ENCODE data around the gene SBF2. TPM values are rescaled to one million over a fixed set of nuclear protein-coding genes. Genes with fewer than 3 reads are reported as not detected.

Gene SBF2
- total and polyA plus RNA-seq, 2 of the 13 experiments (the other 11 are each of a cell fraction or from before 2014, with no cell fraction given) = 24.0 to 45.8 TPM

DNA sequence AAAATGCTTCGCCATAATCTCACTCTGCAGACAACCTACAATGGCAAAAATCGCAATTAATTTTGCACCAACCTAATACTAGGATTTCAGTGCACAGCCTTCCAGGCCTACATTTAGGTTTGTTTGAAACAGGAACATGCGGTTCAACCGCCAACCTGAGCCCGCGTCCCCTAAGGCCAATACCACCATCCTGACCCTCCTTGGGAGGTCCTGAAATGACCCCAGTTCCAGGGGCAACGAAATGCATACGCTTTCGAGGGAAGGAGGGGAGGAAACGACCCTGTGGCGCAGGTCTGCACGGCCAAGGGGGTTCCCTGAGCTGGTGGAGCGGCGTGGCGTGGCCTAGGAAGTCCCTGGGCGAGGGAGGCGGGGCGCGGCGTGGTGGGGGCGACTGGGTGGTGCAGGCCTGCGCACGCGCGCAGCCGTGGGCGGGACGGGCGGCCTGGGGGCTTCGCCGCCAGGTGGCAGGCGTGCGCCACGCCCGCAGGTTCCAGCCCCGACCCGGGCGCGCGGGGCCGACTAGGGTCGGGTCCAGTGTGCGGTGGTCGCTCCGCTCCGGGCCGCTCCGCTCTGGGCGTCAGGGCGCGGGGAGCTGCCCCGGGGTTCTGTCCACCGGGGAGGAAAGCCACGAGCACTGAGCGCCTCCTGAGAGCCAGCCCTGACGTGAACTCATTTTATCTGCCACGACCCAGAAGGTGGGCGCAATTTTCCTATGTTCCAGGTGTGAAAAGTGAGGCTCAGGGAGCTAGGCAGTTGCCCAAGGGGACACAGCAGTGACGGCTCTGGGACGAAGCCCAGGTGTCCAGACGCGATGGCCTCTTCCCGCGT lies 536.0 kb downstream of the SBF2 start (continued):
- TF ChIP-seq POLR2AphosphoS5 (IDR thresholded peaks at IDR 0.05; ENCODE audit: low read depth, low read length) = peak; percentile 83
- no peak for TF ChIP-seq MLLT10 (CRISPR knock-in tag; IDR thresholded peaks at IDR 0.05)
- TF ChIP-seq TOPORS (CRISPR knock-in tag; IDR thresholded peaks at IDR 0.05) = peak; percentile 78
- TF ChIP-seq NR1H2 (CRISPR knock-in tag; IDR thresholded peaks at IDR 0.05; ENCODE audit: borderline replicate concordance, low read depth) = no peak
- TF ChIP-seq MTA3 (CRISPR knock-in tag; IDR thresholded peaks at IDR 0.05) = no peak
- TF ChIP-seq ZZZ3 (CRISPR knock-in tag; IDR thresholded peaks at IDR 0.05; ENCODE audit: borderline replicate concordance) = no peak
- peak; percentile 80 for TF ChIP-seq PHF8 (CRISPR knock-in tag; IDR thresholded peaks at IDR 0.05)
- 0 out of 2 replicates have a peak, but pooled peaks have one; percentile 23 for TF ChIP-seq SP5 (CRISPR knock-in tag; IDR thresholded peaks at IDR 0.05; ENCODE audit: borderline replicate concordance, low read depth)
- TF ChIP-seq FOSL2 (CRISPR knock-in tag; IDR thresholded peaks at IDR 0.05) = peak; percentile 12; the same call in 1 of the 2 replicates
- 0 out of 2 replicates have a peak, but pooled peaks have one; percentile 14 for TF ChIP-seq ZNF33A (CRISPR knock-in tag; IDR thresholded peaks at IDR 0.05; ENCODE audit: borderline replicate concordance)
- TF ChIP-seq ZKSCAN1 (IDR thresholded peaks at IDR 0.05; ENCODE audit: low read length) = no peak
- TF ChIP-seq, protein P1, sequence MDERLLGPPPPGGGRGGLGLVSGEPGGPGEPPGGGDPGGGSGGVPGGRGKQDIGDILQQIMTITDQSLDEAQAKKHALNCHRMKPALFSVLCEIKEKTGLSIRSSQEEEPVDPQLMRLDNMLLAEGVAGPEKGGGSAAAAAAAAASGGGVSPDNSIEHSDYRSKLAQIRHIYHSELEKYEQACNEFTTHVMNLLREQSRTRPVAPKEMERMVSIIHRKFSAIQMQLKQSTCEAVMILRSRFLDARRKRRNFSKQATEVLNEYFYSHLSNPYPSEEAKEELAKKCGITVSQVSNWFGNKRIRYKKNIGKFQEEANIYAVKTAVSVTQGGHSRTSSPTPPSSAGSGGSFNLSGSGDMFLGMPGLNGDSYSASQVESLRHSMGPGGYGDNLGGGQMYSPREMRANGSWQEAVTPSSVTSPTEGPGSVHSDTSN (CRISPR knock-in tag; IDR thresholded peaks at IDR 0.05) = no peak
- no peak; the same call in 1 of the 2 replicates for TF ChIP-seq XBP1 (CRISPR knock-in tag; IDR thresholded peaks at IDR 0.05)
- 0 out of 2 replicates have a peak, but pooled peaks have one; percentile 21 for TF ChIP-seq PAX8 (CRISPR knock-in tag; IDR thresholded peaks at IDR 0.05; ENCODE audit: borderline replicate concordance)
- 0 out of 2 replicates have a peak, but pooled peaks have one; percentile 57 for TF ChIP-seq ZNF138 (CRISPR knock-in tag; IDR thresholded peaks at IDR 0.05; ENCODE audit: low read depth)
- TF ChIP-seq KMT2B (CRISPR knock-in tag; IDR thresholded peaks at IDR 0.05) = 0 out of 2 replicates have a peak, but pooled peaks have one; percentile 28
- TF ChIP-seq, protein P2, sequence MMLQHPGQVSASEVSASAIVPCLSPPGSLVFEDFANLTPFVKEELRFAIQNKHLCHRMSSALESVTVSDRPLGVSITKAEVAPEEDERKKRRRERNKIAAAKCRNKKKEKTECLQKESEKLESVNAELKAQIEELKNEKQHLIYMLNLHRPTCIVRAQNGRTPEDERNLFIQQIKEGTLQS (CRISPR knock-in tag; IDR thresholded peaks at IDR 0.05) = no peak
- 0 out of 2 replicates have a peak, but pooled peaks have one; percentile 20 for TF ChIP-seq ZNF614 (CRISPR knock-in tag; IDR thresholded peaks at IDR 0.05; ENCODE audit: borderline replicate concordance)
- TF ChIP-seq NFATC3 (CRISPR knock-in tag; IDR thresholded peaks at IDR 0.05) = no peak
- no peak for TF ChIP-seq ZNF101 (CRISPR knock-in tag; IDR thresholded peaks at IDR 0.05; ENCODE audit: borderline replicate concordance, low read depth)
- no peak for TF ChIP-seq ZNF20 (CRISPR knock-in tag; IDR thresholded peaks at IDR 0.05)
- TF ChIP-seq HOXA3 (CRISPR knock-in tag; IDR thresholded peaks at IDR 0.05) = peak; percentile 30; the same call in 1 of the 2 replicates
- TF ChIP-seq, protein P3, sequence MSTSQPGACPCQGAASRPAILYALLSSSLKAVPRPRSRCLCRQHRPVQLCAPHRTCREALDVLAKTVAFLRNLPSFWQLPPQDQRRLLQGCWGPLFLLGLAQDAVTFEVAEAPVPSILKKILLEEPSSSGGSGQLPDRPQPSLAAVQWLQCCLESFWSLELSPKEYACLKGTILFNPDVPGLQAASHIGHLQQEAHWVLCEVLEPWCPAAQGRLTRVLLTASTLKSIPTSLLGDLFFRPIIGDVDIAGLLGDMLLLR (CRISPR knock-in tag; IDR thresholded peaks at IDR 0.05) = no peak
- no peak for TF ChIP-seq PTBP1 (IDR thresholded peaks at IDR 0.05; ENCODE audit: low read depth, low read length, poor library complexity, severe bottlenecking)
- TF ChIP-seq, protein P4, sequence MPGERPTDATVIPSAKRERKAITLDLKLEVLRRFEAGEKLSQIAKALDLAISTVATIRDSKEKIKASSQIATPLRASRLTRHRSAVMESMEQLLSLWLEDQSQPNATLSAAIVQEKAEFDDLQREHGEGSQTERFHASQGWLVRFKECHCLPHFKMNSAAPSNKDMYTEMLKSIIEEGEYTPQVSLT (CRISPR knock-in tag; IDR thresholded peaks at IDR 0.05; ENCODE audit: borderline replicate concordance, low read depth) = no peak
- peak; percentile 8; the same call in 1 of the 2 replicates for TF ChIP-seq ZBTB42 (CRISPR knock-in tag; IDR thresholded peaks at IDR 0.05)
- TF ChIP-seq, protein P5, sequence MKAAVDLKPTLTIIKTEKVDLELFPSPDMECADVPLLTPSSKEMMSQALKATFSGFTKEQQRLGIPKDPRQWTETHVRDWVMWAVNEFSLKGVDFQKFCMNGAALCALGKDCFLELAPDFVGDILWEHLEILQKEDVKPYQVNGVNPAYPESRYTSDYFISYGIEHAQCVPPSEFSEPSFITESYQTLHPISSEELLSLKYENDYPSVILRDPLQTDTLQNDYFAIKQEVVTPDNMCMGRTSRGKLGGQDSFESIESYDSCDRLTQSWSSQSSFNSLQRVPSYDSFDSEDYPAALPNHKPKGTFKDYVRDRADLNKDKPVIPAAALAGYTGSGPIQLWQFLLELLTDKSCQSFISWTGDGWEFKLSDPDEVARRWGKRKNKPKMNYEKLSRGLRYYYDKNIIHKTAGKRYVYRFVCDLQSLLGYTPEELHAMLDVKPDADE (CRISPR knock-in tag; IDR thresholded peaks at IDR 0.05) = no peak
